ENCODE results near the gene EPHA5.

Gene EPHA5

GRCh38 chr4:65669111-65670019, 924 bp downstream of the EPHA5 start:
- in situ Hi-C loops (cut with HindIII; ENCODE audit: low sequenced_read_pairs) = no loop called here
- peak; percentile 49 for DNase-seq (ENCODE audit: low read depth)
- TF ChIP-seq CTCF (IDR thresholded peaks at IDR 0.05; ENCODE audit: low read depth, low read length, missing control alignments) = no peak
- H3K4me3 ChIP-seq (ENCODE audit: low read depth, low read length) = peak overlapping the region; percentile 85

- in situ Hi-C loops (cut with HindIII; ENCODE audit: low sequenced_read_pairs) = no loop called here
Observed at GRCh38 chr4:65668201-65669089, 1.8 kb downstream of the EPHA5 start.

GRCh38 chr4:65667506-65668041, 2.7 kb downstream of the EPHA5 start:
- no peak for DNase-seq (ENCODE audit: low read depth)
- in situ Hi-C loops (cut with HindIII; ENCODE audit: low sequenced_read_pairs) = no loop called here
- peak overlapping the region; percentile 85 for H3K4me3 ChIP-seq (ENCODE audit: low read depth, low read length)
- TF ChIP-seq CTCF (IDR thresholded peaks at IDR 0.05; ENCODE audit: low read depth, low read length, missing control alignments) = no peak

More at GRCh38 chr4:65668201-65669089, 1.8 kb downstream of the EPHA5 start:
- peak overlapping the region; percentile 85 for H3K4me3 ChIP-seq (ENCODE audit: low read depth, low read length)
- TF ChIP-seq CTCF (IDR thresholded peaks at IDR 0.05; ENCODE audit: low read depth, low read length, missing control alignments) = no peak
- peak; percentile 24 for DNase-seq (ENCODE audit: low read depth)

- no peak for TF ChIP-seq CTCF (IDR thresholded peaks at IDR 0.05; ENCODE audit: low read depth, low read length, missing control alignments)
Observed at GRCh38 chr4:65665771-65666523, 4.3 kb downstream of the EPHA5 start.

GRCh38 chr4:65661471-65661870, 8.8 kb downstream of the EPHA5 start:
- no peak for TF ChIP-seq CTCF (IDR thresholded peaks at IDR 0.05; ENCODE audit: low read depth, low read length, missing control alignments)
- in situ Hi-C loops (cut with HindIII; ENCODE audit: low sequenced_read_pairs) = no loop called here
- DNase-seq (ENCODE audit: low read depth) = no peak
- no peak overlapping the region for H3K4me3 ChIP-seq (ENCODE audit: low read depth, low read length)

More at GRCh38 chr4:65665771-65666523, 4.3 kb downstream of the EPHA5 start:
- H3K4me3 ChIP-seq (ENCODE audit: low read depth, low read length) = no peak overlapping the region
- peak; percentile 43 for DNase-seq (ENCODE audit: low read depth)
- in situ Hi-C loops (cut with HindIII; ENCODE audit: low sequenced_read_pairs) = no loop called here
